Measurements from ENCODE around the gene RPS15. TPM values are rescaled to one million over a fixed set of nuclear protein-coding genes. Genes with fewer than 3 reads are reported as not detected.

Gene RPS15
- total and polyA plus RNA-seq, 4 donors, result 574 to 2,993 (median 1,933) TPM

- Histone ChIP-seq H3K4me1 (ENCODE audit: control insufficient read depth in 5 of 5, insufficient read depth in 5 of 5, low read length in 5 of 5) (peaks cover 0 to 7% (median 0%) of the 10 kb centered on the region in 5 donors), H3K36me3 (ENCODE audit: control insufficient read depth in 4 of 4, insufficient read depth in 4 of 4, low read length in 4 of 4) (peaks cover 5 to 10% (median 6%) of the 10 kb centered on the region in 4 donors), H3K27me3 (ENCODE audit: control insufficient read depth in 3 of 3, insufficient read depth in 3 of 3, low read length in 2 of 3) (peaks cover 6 to 42% (median 24%) of the 10 kb centered on the region in 3 donors), H3K4me3 (no peak overlapping the region), H3K9ac (ENCODE audit: insufficient read depth in 1 of 2, low read length in 2 of 2) (no peak overlapping the region), H3K9me3 (ENCODE audit: control insufficient read depth in 4 of 4, insufficient read depth in 3 of 4, low read length in 3 of 4) (no peaks in the 10 kb centered on the region), H3K27ac (ENCODE audit: low read depth in 1 of 2, low read length in 1 of 2) (no peak overlapping the region)
- ATAC-seq (ENCODE audit: insufficient read depth, low FRiP score), result no peak
- DNase-seq, result no peak
- 3% methylated on average over 52 to 63 of the region's 63 CpGs for WGBS, 2 donors
- TF ChIP-seq CTCF (IDR thresholded peaks at IDR 0.05; ENCODE audit: control extremely low read depth, extremely low read depth), result no peak
These were observed 8.7 kb downstream of the RPS15 start for GRCh38 chr19:1446713-1447481.

- ATAC-seq (ENCODE audit: insufficient read depth, low FRiP score) (no peak), DNase-seq (no peak)
- H3K27ac ChIP-seq (ENCODE audit: low read depth in 1 of 2, low read length in 1 of 2), result no peak overlapping the region
- peaks cover 0 to 2% (median 0%) of the 10 kb centered on the region in 4 donors for H3K9me3 ChIP-seq (ENCODE audit: control insufficient read depth in 4 of 4, insufficient read depth in 3 of 4, low read length in 3 of 4)
- H3K9ac ChIP-seq (ENCODE audit: insufficient read depth in 1 of 2, low read length in 2 of 2), result no peak overlapping the region
- peaks cover 10 to 47% (median 27%) of the 10 kb centered on the region in 3 donors for H3K27me3 ChIP-seq (ENCODE audit: control insufficient read depth in 3 of 3, insufficient read depth in 3 of 3, low read length in 2 of 3)
- WGBS, 2 donors, result 32 to 34% methylated on average over 4 of the region's 4 CpGs
- H3K4me3 ChIP-seq, result no peak overlapping the region
- H3K4me1 ChIP-seq (ENCODE audit: control insufficient read depth in 5 of 5, insufficient read depth in 5 of 5, low read length in 5 of 5), result peaks cover 0 to 13% (median 0%) of the 10 kb centered on the region in 5 donors
- H3K36me3 ChIP-seq (ENCODE audit: control insufficient read depth in 4 of 4, insufficient read depth in 4 of 4, low read length in 4 of 4), result peaks cover 0 to 5% (median 2%) of the 10 kb centered on the region in 4 donors
- no peak for TF ChIP-seq CTCF (IDR thresholded peaks at IDR 0.05; ENCODE audit: control extremely low read depth, extremely low read depth)
These were observed 9.3 kb downstream of the RPS15 start for GRCh38 chr19:1447504-1447903.

- DNase-seq, result no peak
- H3K36me3 ChIP-seq (ENCODE audit: control insufficient read depth in 4 of 4, insufficient read depth in 4 of 4, low read length in 4 of 4), result peaks cover 0 to under 1% (median 0%) of the 10 kb centered on the region in 4 donors
- no peak overlapping the region for H3K9ac ChIP-seq (ENCODE audit: insufficient read depth in 1 of 2, low read length in 2 of 2)
- H3K27me3 ChIP-seq (ENCODE audit: control insufficient read depth in 3 of 3, insufficient read depth in 3 of 3, low read length in 2 of 3), result peaks cover 11 to 52% (median 27%) of the 10 kb centered on the region in 3 donors
- no peak for ATAC-seq (ENCODE audit: insufficient read depth, low FRiP score)
- peaks cover 0 to 2% (median 0%) of the 10 kb centered on the region in 4 donors for H3K9me3 ChIP-seq (ENCODE audit: control insufficient read depth in 4 of 4, insufficient read depth in 3 of 4, low read length in 3 of 4)
- peaks cover 0 to 17% (median 0%) of the 10 kb centered on the region in 5 donors for H3K4me1 ChIP-seq (ENCODE audit: control insufficient read depth in 5 of 5, insufficient read depth in 5 of 5, low read length in 5 of 5)
- no peak overlapping the region for H3K4me3 ChIP-seq
- WGBS, 2 donors, result 85 to 93% methylated on average over 9 of the region's 9 CpGs
- H3K27ac ChIP-seq (ENCODE audit: low read depth in 1 of 2, low read length in 1 of 2), result no peak overlapping the region
- no peak for TF ChIP-seq CTCF (IDR thresholded peaks at IDR 0.05; ENCODE audit: control extremely low read depth, extremely low read depth)
These were observed 9.7 kb downstream of the RPS15 start for GRCh38 chr19:1447944-1448343.

Data from lung (tissue), 12 donors.